ENCODE data around the gene SRRM2. TPM values are rescaled to one million over a fixed set of nuclear protein-coding genes. Genes with fewer than 3 reads are reported as not detected.

The SRRM2 gene
- total RNA-seq, 1 donor from 2014 or later, result 680 TPM

GRCh38 chr16:2739625-2740430 is 12.6 kb upstream of the SRRM2 start:
- Mint-ChIP-seq H3K4me1 (peaks cover 1% of the 10 kb centered on the region), H3K27ac (no peak overlapping the region), H3K27me3 (no peaks in the 10 kb centered on the region), H3K36me3 (ENCODE audit: low read depth) (no peaks in the 10 kb centered on the region), H3K4me3 (no peak overlapping the region), H3K9me3 (no peaks in the 10 kb centered on the region)
- intact Hi-C loops (cut with micrococcal nuclease), result no loop called here
- peak; percentile 72 for DNase-seq

- Mint-ChIP-seq H3K4me1 (peaks cover 1% of the 10 kb centered on the region), H3K27me3 (no peaks in the 10 kb centered on the region), H3K4me3 (no peak overlapping the region), H3K36me3 (ENCODE audit: low read depth) (no peaks in the 10 kb centered on the region), H3K9me3 (no peaks in the 10 kb centered on the region), H3K27ac (no peak overlapping the region)
- intact Hi-C loops (cut with micrococcal nuclease), result no loop called here
- DNase-seq, result no peak
Observed at GRCh38 chr16:2740476-2740875, 12.0 kb upstream of the SRRM2 start.

GRCh38 chr16:2741168-2741567 is 11.3 kb upstream of the SRRM2 start:
- H3K36me3 Mint-ChIP-seq (ENCODE audit: low read depth), result no peaks in the 10 kb centered on the region
- no peak overlapping the region for H3K4me3 Mint-ChIP-seq
- no peak overlapping the region for H3K27ac Mint-ChIP-seq
- H3K9me3 Mint-ChIP-seq, result no peaks in the 10 kb centered on the region
- peaks cover 1% of the 10 kb centered on the region for H3K4me1 Mint-ChIP-seq
- no peak for DNase-seq
- no peaks in the 10 kb centered on the region for H3K27me3 Mint-ChIP-seq
- intact Hi-C loops (cut with micrococcal nuclease), result no loop called here

- intact Hi-C loops (cut with micrococcal nuclease), result no loop called here
- no peak for DNase-seq
- no peak overlapping the region for H3K27ac Mint-ChIP-seq
- H3K27me3 Mint-ChIP-seq, result no peaks in the 10 kb centered on the region
- H3K4me1 Mint-ChIP-seq, result peaks cover 1% of the 10 kb centered on the region
- no peak overlapping the region for H3K4me3 Mint-ChIP-seq
- H3K36me3 Mint-ChIP-seq (ENCODE audit: low read depth), result no peaks in the 10 kb centered on the region
- no peaks in the 10 kb centered on the region for H3K9me3 Mint-ChIP-seq
Observed at GRCh38 chr16:2742323-2743006, 10.0 kb upstream of the SRRM2 start.

- DNase-seq, result no peak
- H3K4me1 Mint-ChIP-seq, result peaks cover 1% of the 10 kb centered on the region
- no peak overlapping the region for H3K4me3 Mint-ChIP-seq
- intact Hi-C loops (cut with micrococcal nuclease), result no loop called here
- H3K27ac Mint-ChIP-seq, result no peak overlapping the region
- no peaks in the 10 kb centered on the region for H3K9me3 Mint-ChIP-seq
- no peaks in the 10 kb centered on the region for H3K36me3 Mint-ChIP-seq (ENCODE audit: low read depth)
- H3K27me3 Mint-ChIP-seq, result no peaks in the 10 kb centered on the region
Observed at GRCh38 chr16:2743007-2743810, 9.2 kb upstream of the SRRM2 start.

- Mint-ChIP-seq H3K4me3 (no peak overlapping the region), H3K9me3 (no peaks in the 10 kb centered on the region), H3K36me3 (ENCODE audit: low read depth) (peaks cover 2% of the 10 kb centered on the region), H3K4me1 (peaks cover 3% of the 10 kb centered on the region), H3K27me3 (no peaks in the 10 kb centered on the region), H3K27ac (no peak overlapping the region)
- intact Hi-C loops (cut with micrococcal nuclease), result no loop called here
- no peak for DNase-seq
Observed at GRCh38 chr16:2744711-2745110, 7.7 kb upstream of the SRRM2 start.

GRCh38 chr16:2745116-2745890 is 7.1 kb upstream of the SRRM2 start:
- H3K27me3 Mint-ChIP-seq, result no peaks in the 10 kb centered on the region
- no peaks in the 10 kb centered on the region for H3K9me3 Mint-ChIP-seq
- intact Hi-C loops (cut with micrococcal nuclease), result no loop called here
- H3K36me3 Mint-ChIP-seq (ENCODE audit: low read depth), result peaks cover 4% of the 10 kb centered on the region
- H3K27ac Mint-ChIP-seq, result no peak overlapping the region
- H3K4me1 Mint-ChIP-seq, result peaks cover 7% of the 10 kb centered on the region
- H3K4me3 Mint-ChIP-seq, result no peak overlapping the region
- DNase-seq, result no peak

GRCh38 chr16:2745961-2746360 is 6.5 kb upstream of the SRRM2 start:
- Mint-ChIP-seq H3K9me3 (no peaks in the 10 kb centered on the region), H3K4me3 (no peak overlapping the region), H3K27ac (no peak overlapping the region), H3K36me3 (ENCODE audit: low read depth) (peaks cover 8% of the 10 kb centered on the region), H3K27me3 (no peaks in the 10 kb centered on the region), H3K4me1 (peaks cover 11% of the 10 kb centered on the region)
- no peak for DNase-seq
- intact Hi-C loops (cut with micrococcal nuclease), result no loop called here

GRCh38 chr16:2748757-2749455 is 3.5 kb upstream of the SRRM2 start:
- no peaks in the 10 kb centered on the region for H3K27me3 Mint-ChIP-seq
- intact Hi-C loops (cut with micrococcal nuclease), result no loop called here
- no peak overlapping the region for H3K27ac Mint-ChIP-seq
- peaks cover 23% of the 10 kb centered on the region for H3K36me3 Mint-ChIP-seq (ENCODE audit: low read depth)
- H3K4me1 Mint-ChIP-seq, result peaks cover 23% of the 10 kb centered on the region
- H3K9me3 Mint-ChIP-seq, result peaks cover 4% of the 10 kb centered on the region
- no peak for DNase-seq
- no peak overlapping the region for H3K4me3 Mint-ChIP-seq

GRCh38 chr16:2749476-2749875 is 3.0 kb upstream of the SRRM2 start:
- peaks cover 29% of the 10 kb centered on the region for H3K4me1 Mint-ChIP-seq
- H3K9me3 Mint-ChIP-seq, result peaks cover 4% of the 10 kb centered on the region
- peaks cover 28% of the 10 kb centered on the region for H3K36me3 Mint-ChIP-seq (ENCODE audit: low read depth)
- H3K27ac Mint-ChIP-seq, result no peak overlapping the region
- H3K27me3 Mint-ChIP-seq, result no peaks in the 10 kb centered on the region
- peak overlapping the region; percentile 21 for H3K4me3 Mint-ChIP-seq
- DNase-seq, result no peak
- intact Hi-C loops (cut with micrococcal nuclease), result no loop called here

- intact Hi-C loops (cut with micrococcal nuclease), result loop anchor here (5.0 kb wide), 1 partner anchor 593 kb away; the partner anchor contains the start of gene TRAF7
- DNase-seq, result no peak
- Mint-ChIP-seq H3K4me1 (peaks cover 33% of the 10 kb centered on the region), H3K27ac (peak overlapping the region; percentile 99), H3K27me3 (no peaks in the 10 kb centered on the region), H3K9me3 (peaks cover 4% of the 10 kb centered on the region), H3K4me3 (no peak overlapping the region), H3K36me3 (ENCODE audit: low read depth) (peaks cover 33% of the 10 kb centered on the region)
Observed at GRCh38 chr16:2749936-2750335, 2.5 kb upstream of the SRRM2 start.

GRCh38 chr16:2751577-2752034 is 832 bp upstream of the SRRM2 start:
- Mint-ChIP-seq H3K27ac (peak overlapping the region; percentile 99), H3K36me3 (ENCODE audit: low read depth) (peaks cover 48% of the 10 kb centered on the region), H3K9me3 (peaks cover 4% of the 10 kb centered on the region), H3K27me3 (no peaks in the 10 kb centered on the region), H3K4me3 (peak overlapping the region; percentile 90), H3K4me1 (peaks cover 48% of the 10 kb centered on the region)
- no peak for DNase-seq
- intact Hi-C loops (cut with micrococcal nuclease), result loop anchor here (1.0 to 5.0 kb wide), 4 partner anchors 26 to 594 kb away; partner anchors contain the start of genes ELOB, KCTD5 and TRAF7

All from activated CD4-positive, alpha-beta T cell treated with anti-CD3 and anti-CD28 coated beads, Interleukin-2, amount 10 ng/mL, durations not matched to agents 24 days and 14 days (primary cell).